K562 (cell line): ENCODE results near the gene SNX15. TPM values are rescaled to one million over a fixed set of nuclear protein-coding genes. Genes with fewer than 3 reads are reported as not detected.

Source experiments
- ATF6 ChIP-seq: sonication (generic); formaldehyde crosslinking; IDR thresholded peaks from 2 replicates; pipeline ENCODE4 v1.4.0; 2020; ENCODE audit warnings: mild to moderate bottlenecking, missing genetic modification reagents
- BCOR ChIP-seq: fragments of 450-650 bp; IDR thresholded peaks from 2 replicates; pipeline ENCODE4 v1.6.1; 2016
- MEIS2 ChIP-seq: fragments of 450-650 bp; IDR thresholded peaks from 2 replicates; pipeline ENCODE4 v1.6.1; 2014; ENCODE audit warnings: mild to moderate bottlenecking; ENCODE audit not compliant: partially characterized antibody
- MITF ChIP-seq: IDR thresholded peaks from 2 replicates; pipeline ENCODE4 v1.6.1; 2014; ENCODE audit warnings: antibody characterized with exemption
- RREB1 ChIP-seq: fragments of 250-450 bp; sonication (Bioruptor Pico); IDR thresholded peaks from 2 replicates; pipeline ENCODE4 v1.4.0; 2020
- TRIM24 ChIP-seq, 2 experiments: fragments of 450-650 bp; IDR thresholded peaks; 2 replicates each; pipeline ENCODE4 v1.6.1; 2016
- ZNF165 ChIP-seq: fragments of 250-450 bp; sonication (Bioruptor Pico); IDR thresholded peaks from 2 replicates; pipeline ENCODE4 v1.4.0; 2020; ENCODE audit warnings: borderline replicate concordance
- ZNF239 ChIP-seq: fragments of 250-450 bp; sonication (Bioruptor Pico); IDR thresholded peaks from 2 replicates; pipeline ENCODE4 v1.4.0; 2020; ENCODE audit warnings: mild to moderate bottlenecking
- polyA plus RNA-seq, 8 experiments: library from polyadenylated mRNA; depleted of rRNA in 4 of 8; stranded (reverse) in 5 of 8; unstranded in 3 of 8; fragments of >200 nt; fragmentation: Nextera tagmentation in 2 of 8; fragmentation: Illumina TruSeq in 1 of 8; extraction: Ambion mirVana in 2 of 8; extraction: Trizol in 1 of 8; gene quantifications; 2 replicates each; pipeline versions ENCODE4 v1.2.1 to v1.2.3, GENCODE V29; 2011 to 2014; ENCODE audit warnings: inconsistent platforms in 1 of 8, missing spikeins in 1 of 8
- total RNA-seq, 7 experiments: library from RNA; depleted of rRNA in 6 of 7; stranded (reverse); fragments of >200 nt in 6 of 7; fragmentation: Illumina TruSeq in 2 of 7; extraction: Trizol in 2 of 7; gene quantifications; 2 replicates each; pipeline versions ENCODE4 v1.2.1 to v1.2.3, GENCODE V29; 2011 to 2021; ENCODE audit warnings: low replicate concordance in 1 of 7
- TF ChIP-seq, protein P1 (sequence below), 2 experiments: IDR thresholded peaks; 2 replicates each; pipeline ENCODE4 v1.6.1; 2011; ENCODE audit warnings: borderline replicate concordance in 1 of 2, control low read depth in 1 of 2, low read depth in 1 of 2, low read length in 1 of 2, mild to moderate bottlenecking in 1 of 2, mixed read lengths in 1 of 2, moderate library complexity in 1 of 2; ENCODE audit not compliant: insufficient read depth in 1 of 2, insufficient read length in 1 of 2, poor library complexity in 1 of 2, severe bottlenecking in 1 of 2; ENCODE audit errors: extremely low read depth in 1 of 2
- TF ChIP-seq, protein P2 (sequence below): fragments of 250-450 bp; sonication (Bioruptor Pico); IDR thresholded peaks from 2 replicates; pipeline ENCODE4 v1.8.0; 2021; ENCODE audit warnings: moderate library complexity, mild to moderate bottlenecking, inconsistent platforms

Gene SNX15
- total and polyA plus RNA-seq, 9 of the 15 experiments (the other 6 are each of a cell fraction or from before 2014, with no cell fraction given) = 1.8 to 27.8 (median 15.2) TPM

- TF ChIP-seq RREB1 (CRISPR knock-in tag) (peak; percentile 16; the same call in 1 of the 2 replicates), MITF (peak; percentile 63; the same call in 1 of the 2 replicates), MEIS2 (peak; percentile 65), TRIM24 (IDR thresholded peaks at IDR 0.05) (peak in 1 of 2 experiments; percentile 43; a peak in 1 of 4 replicates), ZNF239 (no peak), ZNF165 (CRISPR knock-in tag) (peak; percentile 41; the same call in 1 of the 2 replicates), ATF6 (CRISPR knock-in tag) (no peak), BCOR (no peak)
- TF ChIP-seq, protein P1, sequence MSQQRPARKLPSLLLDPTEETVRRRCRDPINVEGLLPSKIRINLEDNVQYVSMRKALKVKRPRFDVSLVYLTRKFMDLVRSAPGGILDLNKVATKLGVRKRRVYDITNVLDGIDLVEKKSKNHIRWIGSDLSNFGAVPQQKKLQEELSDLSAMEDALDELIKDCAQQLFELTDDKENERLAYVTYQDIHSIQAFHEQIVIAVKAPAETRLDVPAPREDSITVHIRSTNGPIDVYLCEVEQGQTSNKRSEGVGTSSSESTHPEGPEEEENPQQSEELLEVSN (IDR thresholded peaks at IDR 0.05; ENCODE audit: borderline replicate concordance in 1 of 2, extremely low read depth in 1 of 2, insufficient read depth in 1 of 2, insufficient read length in 1 of 2, low read depth in 1 of 2, low read length in 1 of 2, poor library complexity in 1 of 2, severe bottlenecking in 1 of 2) = peak; percentile 92 to 94
- TF ChIP-seq, protein P2, sequence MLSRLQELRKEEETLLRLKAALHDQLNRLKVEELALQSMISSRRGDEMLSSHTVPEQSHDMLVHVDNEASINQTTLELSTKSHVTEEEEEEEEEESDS (CRISPR knock-in tag) = no peak
Observed at GRCh38 chr11:65013888-65014725, 13.1 kb upstream of the SNX15 start, which contains the start of gene ARL2 (continued).
